DOHH2 (cell line): ENCODE measurements around the gene ARID1A.

Experiments used
- CTCF ChIP-seq: fragments of 200-600 bp; sonication (generic); IDR thresholded peaks from one replicate; pipeline ENCODE4 v1.5.1; 2014; ENCODE audit warnings: antibody characterized with exemption, mild to moderate bottlenecking, low read depth, low read length; ENCODE audit not compliant: poor library complexity, severe bottlenecking
- EZH2phosphoT487 ChIP-seq: fragments of 200-600 bp; sonication (generic); IDR thresholded peaks from 2 replicates; pipeline ENCODE4 v1.6.1; 2017; ENCODE audit warnings: borderline replicate concordance, mild to moderate bottlenecking, antibody characterized with exemption, low read length, moderate library complexity, mixed read lengths

- TF ChIP-seq CTCF, result peak; percentile 73
- no peak for TF ChIP-seq EZH2phosphoT487
Measured at GRCh38 chr1:26677306-26678115, 18.3 kb upstream of the ARID1A start.
